Non-pigmented ciliary epithelial cell (primary cell): ENCODE results near the gene ATF7.
"Not testable (repeated sequence)": the region's sequence is repeated elsewhere in the genome, so short reads cannot be mapped to it uniquely, and the experiment has no call there.

ENCODE experiments used
- DNase-seq: peaks from one replicate; pipeline ENCODE4 v3.0.0-alpha.2; 2010; ENCODE audit warnings: low read depth

ATF7 gene

GRCh38 chr12:53626702-53627169 is 554 bp upstream of the ATF7 start:
- no peak for DNase-seq

- no peak for DNase-seq
These were observed 723 bp downstream of the ATF7 start for GRCh38 chr12:53625373-53625945.

GRCh38 chr12:53624956-53625355 is 1.2 kb downstream of the ATF7 start:
- DNase-seq, result no peak

- no peak for DNase-seq
These were observed 1.7 kb downstream of the ATF7 start for GRCh38 chr12:53624458-53624857.

- DNase-seq, result no peak
These were observed 2.4 kb downstream of the ATF7 start for GRCh38 chr12:53623548-53624385.

GRCh38 chr12:53622724-53623123 is 3.5 kb downstream of the ATF7 start:
- DNase-seq, result no peak

GRCh38 chr12:53618275-53618674 is 7.9 kb downstream of the ATF7 start:
- no peak for DNase-seq

- DNase-seq, result no peak
These were observed 8.5 kb downstream of the ATF7 start for GRCh38 chr12:53617700-53618099.

- no peak for DNase-seq
These were observed 9.2 kb downstream of the ATF7 start for GRCh38 chr12:53616950-53617349.

GRCh38 chr12:53613821-53614220 is 12.4 kb downstream of the ATF7 start:
- no peak for DNase-seq

- no peak for DNase-seq
These were observed 13.2 kb downstream of the ATF7 start for GRCh38 chr12:53612978-53613377.

GRCh38 chr12:53611304-53611703 is 14.9 kb downstream of the ATF7 start:
- no peak for DNase-seq

- not testable (repeated sequence) for DNase-seq
These were observed 19.5 kb downstream of the ATF7 start for GRCh38 chr12:53606688-53607087.

- no peak for DNase-seq
These were observed 21.6 kb downstream of the ATF7 start for GRCh38 chr12:53604581-53604980.

- DNase-seq, result no peak
These were observed 22.4 kb downstream of the ATF7 start for GRCh38 chr12:53603804-53604203.

GRCh38 chr12:53603196-53603595 is 23.0 kb downstream of the ATF7 start:
- no peak for DNase-seq

- no peak for DNase-seq
These were observed 23.9 kb downstream of the ATF7 start for GRCh38 chr12:53602176-53602864.

- DNase-seq, result no peak
These were observed 24.8 kb downstream of the ATF7 start for GRCh38 chr12:53601296-53601847.

- DNase-seq, result no peak
These were observed 25.5 kb downstream of the ATF7 start for GRCh38 chr12:53600490-53601295.

- DNase-seq, result no peak
These were observed 26.6 kb downstream of the ATF7 start for GRCh38 chr12:53599579-53599978.

GRCh38 chr12:53598971-53599370 is 27.2 kb downstream of the ATF7 start:
- not testable (repeated sequence) for DNase-seq

GRCh38 chr12:53596920-53597363 is 29.2 kb downstream of the ATF7 start:
- DNase-seq, result no peak
